Measurements from ENCODE around the gene DTNA. TPM values are rescaled to one million over a fixed set of nuclear protein-coding genes. Genes with fewer than 3 reads are reported as not detected.

DTNA gene
- total RNA-seq, 1 experiment from 2014 or later: not detected

DNA sequence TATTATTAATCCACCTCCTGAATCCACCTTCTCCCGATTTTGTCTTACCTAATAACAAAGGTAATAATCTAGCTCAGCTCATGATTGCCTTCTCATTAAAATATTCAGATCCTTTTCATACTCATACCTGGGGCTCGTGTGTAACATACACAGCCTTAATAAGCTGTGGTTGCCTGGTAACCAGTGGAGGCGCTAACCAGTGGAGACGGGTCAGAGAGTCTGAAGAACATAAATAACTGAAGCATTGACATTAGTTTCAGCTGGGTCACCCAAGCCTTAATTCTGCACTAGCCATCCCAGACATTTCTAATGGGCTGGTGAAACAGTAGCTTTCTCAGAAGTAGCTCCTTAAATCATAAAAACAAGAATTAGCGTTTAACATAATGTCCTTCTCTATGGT lies 14.8 kb upstream of the DTNA start:
- no peak overlapping the region for H2AFZ ChIP-seq
- BruUV-seq (replicated peaks): no TSS peak
- POLR2A ChIA-PET (ENCODE audit: unreplicated experiment): no interaction called here
- H3F3A ChIP-seq (ENCODE audit: insufficient read depth, low read depth): no peaks in the 10 kb centered on the region
- no peaks in the 10 kb centered on the region for H3K79me2 ChIP-seq (ENCODE audit: low read depth)
- H3K9me3 ChIP-seq (ENCODE audit: insufficient read depth, low read depth): no peaks in the 10 kb centered on the region
- no peak for DNase-seq
- no peaks in the 10 kb centered on the region for H3K36me3 ChIP-seq (ENCODE audit: low read depth)
- no peaks in the 10 kb centered on the region for H3K27me3 ChIP-seq (ENCODE audit: insufficient read depth, low read depth)
- H3K4me3 ChIP-seq: no peak overlapping the region
- intact Hi-C loops (cut with micrococcal nuclease; ENCODE audit: unreplicated experiment): no loop called here
- no peak overlapping the region for H3K27ac ChIP-seq
- no peak overlapping the region for H3K4me2 ChIP-seq
- no peaks in the 10 kb centered on the region for H3K4me1 ChIP-seq (replicated peaks; ENCODE audit: insufficient read depth)
- CTCF ChIA-PET: no interaction called here
- TF ChIP-seq EZH2 (IDR thresholded peaks at IDR 0.05; ENCODE audit: low read depth) (no peak), CTCF (conservative IDR thresholded peaks at IDR 0.05) (no peak)
- H3K9me2 ChIP-seq (ENCODE audit: insufficient read depth): no peaks in the 10 kb centered on the region
- no peaks in the 10 kb centered on the region for H4K20me1 ChIP-seq (ENCODE audit: insufficient read depth)

DNA sequence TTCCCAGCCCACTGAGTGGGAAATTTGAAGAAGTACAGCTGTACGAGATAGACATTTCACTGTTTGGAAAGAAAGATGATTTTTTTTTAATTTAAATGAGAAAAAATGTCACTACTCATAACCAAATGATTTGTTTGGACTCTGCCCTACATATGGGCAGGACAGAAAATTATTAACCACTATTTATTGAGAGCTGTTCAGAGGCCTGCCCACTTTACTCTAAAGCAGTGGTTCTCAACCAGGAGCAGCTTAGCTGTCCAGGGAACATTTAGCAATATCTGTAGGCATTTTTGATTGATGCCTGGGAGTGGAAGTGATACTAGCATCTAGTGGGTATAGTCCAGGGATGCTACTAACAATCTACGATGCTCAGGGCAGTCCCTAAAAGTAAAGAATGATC lies 13.4 kb upstream of the DTNA start:
- Histone ChIP-seq H3K4me1 (replicated peaks; ENCODE audit: insufficient read depth) (no peaks in the 10 kb centered on the region), H3K36me3 (ENCODE audit: low read depth) (no peaks in the 10 kb centered on the region), H3K27ac (no peak overlapping the region), H4K20me1 (ENCODE audit: insufficient read depth) (no peaks in the 10 kb centered on the region), H3K79me2 (ENCODE audit: low read depth) (no peaks in the 10 kb centered on the region), H2AFZ (no peak overlapping the region), H3K27me3 (ENCODE audit: insufficient read depth, low read depth) (no peaks in the 10 kb centered on the region), H3K9me2 (ENCODE audit: insufficient read depth) (no peaks in the 10 kb centered on the region), H3K9me3 (ENCODE audit: insufficient read depth, low read depth) (no peaks in the 10 kb centered on the region), H3K4me3 (no peak overlapping the region), H3K4me2 (no peak overlapping the region), H3F3A (ENCODE audit: insufficient read depth, low read depth) (no peaks in the 10 kb centered on the region)
- no peak for DNase-seq
- ChIA-PET POLR2A (ENCODE audit: unreplicated experiment) (no interaction called here), CTCF (no interaction called here)
- no TSS peak for BruUV-seq (replicated peaks)
- no peak for TF ChIP-seq EZH2 (IDR thresholded peaks at IDR 0.05; ENCODE audit: low read depth)
- TF ChIP-seq CTCF (conservative IDR thresholded peaks at IDR 0.05): no peak
- intact Hi-C loops (cut with micrococcal nuclease; ENCODE audit: unreplicated experiment): no loop called here

DNA sequence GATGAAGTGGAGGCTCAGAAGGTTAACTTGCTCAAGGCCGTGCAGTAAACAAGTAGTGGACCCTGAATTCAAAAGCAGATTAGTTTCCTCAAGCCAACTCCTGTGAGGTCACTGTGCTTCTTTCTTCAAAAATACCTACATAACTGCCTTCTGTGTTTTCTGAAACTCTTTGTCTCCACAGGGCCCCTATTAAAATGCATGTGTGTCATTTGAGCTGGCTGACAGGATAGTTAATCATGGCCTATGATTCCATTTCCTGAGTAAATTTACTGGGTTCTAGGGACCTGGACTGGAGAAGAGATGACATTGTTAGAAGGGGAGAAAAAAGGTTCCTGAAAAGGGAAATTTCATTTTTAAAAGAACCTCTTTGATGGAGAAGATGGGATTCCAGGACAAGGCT lies 12.9 kb upstream of the DTNA start:
- Histone ChIP-seq H3K36me3 (ENCODE audit: low read depth) (no peaks in the 10 kb centered on the region), H2AFZ (no peak overlapping the region), H3K4me3 (no peak overlapping the region), H3K4me2 (no peak overlapping the region), H3K9me3 (ENCODE audit: insufficient read depth, low read depth) (no peaks in the 10 kb centered on the region), H3K27me3 (ENCODE audit: insufficient read depth, low read depth) (no peaks in the 10 kb centered on the region), H3K27ac (no peak overlapping the region), H3K4me1 (replicated peaks; ENCODE audit: insufficient read depth) (no peaks in the 10 kb centered on the region), H3K79me2 (ENCODE audit: low read depth) (no peaks in the 10 kb centered on the region), H3K9me2 (ENCODE audit: insufficient read depth) (no peaks in the 10 kb centered on the region), H4K20me1 (ENCODE audit: insufficient read depth) (no peaks in the 10 kb centered on the region), H3F3A (ENCODE audit: insufficient read depth, low read depth) (no peaks in the 10 kb centered on the region)
- no peak for TF ChIP-seq EZH2 (IDR thresholded peaks at IDR 0.05; ENCODE audit: low read depth)
- TF ChIP-seq CTCF (conservative IDR thresholded peaks at IDR 0.05): no peak
- ChIA-PET POLR2A (ENCODE audit: unreplicated experiment) (no interaction called here), CTCF (no interaction called here)
- no TSS peak for BruUV-seq (replicated peaks)
- no peak for DNase-seq
- intact Hi-C loops (cut with micrococcal nuclease; ENCODE audit: unreplicated experiment): no loop called here
